ENCODE results near the gene SLC16A10. TPM values are rescaled to one million over a fixed set of nuclear protein-coding genes. Genes with fewer than 3 reads are reported as not detected.

The SLC16A10 gene
- total RNA-seq, 1 donor from 2014 or later = 4.8 TPM

- H3K9me3 ChIP-seq (ENCODE audit: low read depth) = no peaks in the 10 kb centered on the region
- peaks cover 4% of the 10 kb centered on the region for H3K27me3 ChIP-seq
- no peaks in the 10 kb centered on the region for H3K4me1 ChIP-seq
- H3K27ac Mint-ChIP-seq = no peak overlapping the region
- H3K9me3 Mint-ChIP-seq = no peaks in the 10 kb centered on the region
- no peak overlapping the region for H3K27ac ChIP-seq
- H3F3A ChIP-seq (ENCODE audit: low read depth) = no peaks in the 10 kb centered on the region
- H3K36me3 ChIP-seq = no peaks in the 10 kb centered on the region
- H3K79me2 ChIP-seq (ENCODE audit: low read depth) = no peaks in the 10 kb centered on the region
- no peak overlapping the region for H3K9ac ChIP-seq
- H2AFZ ChIP-seq (replicated peaks) = no peak overlapping the region
- no peaks in the 10 kb centered on the region for H3K36me3 Mint-ChIP-seq
- peaks cover 3% of the 10 kb centered on the region for H3K27me3 Mint-ChIP-seq (ENCODE audit: insufficient read depth, low read depth)
- no peak overlapping the region for H3K4me3 ChIP-seq
- H3K4me3 Mint-ChIP-seq = no peak overlapping the region
- H3K4me1 Mint-ChIP-seq = peaks cover 9% of the 10 kb centered on the region
- no peaks in the 10 kb centered on the region for H4K20me1 ChIP-seq (ENCODE audit: low read depth)
- no peak overlapping the region for H3K4me2 ChIP-seq
- no peak for DNase-seq (ENCODE audit: low spot score)
- no peak for TF ChIP-seq EZH2 (IDR thresholded peaks at IDR 0.05)
- TF ChIP-seq EZH2phosphoT487 (IDR thresholded peaks at IDR 0.05) = no peak
- no peak for TF ChIP-seq CTCF (IDR thresholded peaks at IDR 0.05)
Observed at GRCh38 chr6:111076024-111076695, 11.1 kb upstream of the SLC16A10 start.

GRCh38 chr6:111080698-111081097, 6.6 kb upstream of the SLC16A10 start:
- Histone ChIP-seq H3K79me2 (ENCODE audit: low read depth) (no peaks in the 10 kb centered on the region), H3K4me3 (no peak overlapping the region), H3K4me2 (no peak overlapping the region), H3K9me3 (ENCODE audit: low read depth) (no peaks in the 10 kb centered on the region), H3K9ac (no peak overlapping the region), H3K27me3 (peaks cover 6% of the 10 kb centered on the region), H3K27ac (no peak overlapping the region), H4K20me1 (ENCODE audit: low read depth) (no peaks in the 10 kb centered on the region), H3K4me1 (no peaks in the 10 kb centered on the region), H2AFZ (replicated peaks) (no peak overlapping the region), H3F3A (ENCODE audit: low read depth) (no peaks in the 10 kb centered on the region), H3K36me3 (no peaks in the 10 kb centered on the region)
- no peak for DNase-seq (ENCODE audit: low spot score)
- H3K36me3 Mint-ChIP-seq = no peaks in the 10 kb centered on the region
- no peak overlapping the region for H3K4me3 Mint-ChIP-seq
- peaks cover 8% of the 10 kb centered on the region for H3K27me3 Mint-ChIP-seq (ENCODE audit: insufficient read depth, low read depth)
- no peak overlapping the region for H3K27ac Mint-ChIP-seq
- TF ChIP-seq EZH2 (IDR thresholded peaks at IDR 0.05) = no peak
- TF ChIP-seq EZH2phosphoT487 (IDR thresholded peaks at IDR 0.05) = no peak
- no peak for TF ChIP-seq CTCF (IDR thresholded peaks at IDR 0.05)
- H3K4me1 Mint-ChIP-seq = peaks cover 5% of the 10 kb centered on the region
- peaks cover 3% of the 10 kb centered on the region for H3K9me3 Mint-ChIP-seq

- peaks cover 5% of the 10 kb centered on the region for H3F3A ChIP-seq (ENCODE audit: low read depth)
- H4K20me1 ChIP-seq (ENCODE audit: low read depth) = no peaks in the 10 kb centered on the region
- DNase-seq (ENCODE audit: low spot score) = no peak
- Mint-ChIP-seq H3K36me3 (no peaks in the 10 kb centered on the region), H3K4me3 (peak overlapping the region; percentile 85), H3K4me1 (peaks cover 18% of the 10 kb centered on the region), H3K27ac (no peak overlapping the region), H3K27me3 (ENCODE audit: insufficient read depth, low read depth) (peaks cover 20% of the 10 kb centered on the region), H3K9me3 (peaks cover 3% of the 10 kb centered on the region)
- peak overlapping the region; percentile 87 for H2AFZ ChIP-seq (replicated peaks)
- H3K9ac ChIP-seq = no peak overlapping the region
- peak overlapping the region; percentile 98 for H3K4me2 ChIP-seq
- no peaks in the 10 kb centered on the region for H3K36me3 ChIP-seq
- H3K27ac ChIP-seq = no peak overlapping the region
- H3K27me3 ChIP-seq = peaks cover 52% of the 10 kb centered on the region
- TF ChIP-seq EZH2 (IDR thresholded peaks at IDR 0.05) = no peak
- TF ChIP-seq CTCF (IDR thresholded peaks at IDR 0.05) = no peak
- TF ChIP-seq EZH2phosphoT487 (IDR thresholded peaks at IDR 0.05) = no peak
- no peaks in the 10 kb centered on the region for H3K9me3 ChIP-seq (ENCODE audit: low read depth)
- peaks cover 10% of the 10 kb centered on the region for H3K4me1 ChIP-seq
- peak overlapping the region; percentile 76 for H3K4me3 ChIP-seq
- H3K79me2 ChIP-seq (ENCODE audit: low read depth) = no peaks in the 10 kb centered on the region
Observed at GRCh38 chr6:111086685-111087084, 618 bp upstream of the SLC16A10 start.
